CD4-positive, alpha-beta T cell (primary cell): ENCODE data around the gene PPM1A. TPM values are rescaled to one million over a fixed set of nuclear protein-coding genes. Genes with fewer than 3 reads are reported as not detected.

Experiments
- ATAC-seq: fragments of 200-7000 bp; cut with Tn5 transposase; one replicate; pipeline ENCODE4 v1.10.0; 2022; ENCODE audit warnings: mild to moderate bottlenecking; ENCODE audit not compliant: poor library complexity
- CTCF ChIA-PET: fragments of 350-600 bp; sonication (Branson Sonifier 250); formaldehyde crosslinking; loops from one replicate; lab custom pipeline; 2021; ENCODE audit warnings: antibody characterized with exemption, inconsistent platforms; lab: Charles Lee
- POLR2A ChIA-PET: fragments of 350-600 bp; sonication (Branson Sonifier 250); formaldehyde crosslinking; loops from one replicate; lab custom pipeline; 2021; ENCODE audit warnings: antibody characterized with exemption, inconsistent platforms; lab: Charles Lee
- DNase-seq, 14 experiments: peaks; one replicate each; pipeline ENCODE4 v3.0.0-alpha.2; 2013 to 2020; ENCODE audit warnings: mixed read lengths in 2 of 14
- H3K27ac ChIP-seq, 2 donors: one replicate each; pipeline versions ENCODE4 v1.5.1 to v1.7.0; 2013; ENCODE audit warnings: low read length in 2 of 2, low read depth in 1 of 2, mild to moderate bottlenecking in 1 of 2
- H3K27me3 ChIP-seq, 2 experiments: 1 replicate in 1 of 2; 2 replicates in 1 of 2; pipeline versions ENCODE4 v1.6.1 to v1.7.0; 2013; ENCODE audit warnings: low read length in 2 of 2, control low read depth in 1 of 2, mild to moderate bottlenecking in 1 of 2, moderate library complexity in 1 of 2; ENCODE audit not compliant: insufficient read depth in 2 of 2, control insufficient read depth in 1 of 2
- H3K36me3 ChIP-seq: one replicate; pipeline ENCODE4 v1.6.1; 2013; ENCODE audit warnings: low read length, control low read depth; ENCODE audit not compliant: insufficient read depth
- H3K4me1 ChIP-seq: one replicate; pipeline ENCODE4 v1.6.1; 2013; ENCODE audit warnings: low read length, control low read depth; ENCODE audit not compliant: insufficient read depth
- H3K4me3 ChIP-seq: one replicate; pipeline ENCODE4 v1.5.1; 2013; ENCODE audit warnings: mild to moderate bottlenecking, low read length, moderate library complexity
- H3K9me3 ChIP-seq, 2 experiments: 1 replicate in 1 of 2; 2 replicates in 1 of 2; pipeline versions ENCODE4 v1.6.1 to v1.7.0; 2013; ENCODE audit warnings: low read length in 2 of 2, mild to moderate bottlenecking in 2 of 2, control low read depth in 1 of 2, moderate library complexity in 1 of 2; ENCODE audit not compliant: control insufficient read depth in 1 of 2, insufficient read depth in 1 of 2
- H3K27ac Mint-ChIP-seq: one replicate; pipeline ENCODE4 v1.8.0; 2020; ENCODE audit warnings: mixed read lengths
- H3K27me3 Mint-ChIP-seq: one replicate; pipeline ENCODE4 v1.8.0; 2021; ENCODE audit warnings: mixed read lengths
- H3K36me3 Mint-ChIP-seq: one replicate; pipeline ENCODE4 v1.8.0; 2021; ENCODE audit warnings: low read depth, mixed read lengths
- H3K4me1 Mint-ChIP-seq: one replicate; pipeline ENCODE4 v1.8.0; 2021; ENCODE audit warnings: low read depth, mixed read lengths
- H3K4me3 Mint-ChIP-seq: one replicate; pipeline ENCODE4 v1.8.0; 2020; ENCODE audit warnings: mild to moderate bottlenecking, mixed read lengths
- H3K9me3 Mint-ChIP-seq: one replicate; pipeline ENCODE4 v1.8.0; 2020; ENCODE audit warnings: mixed read lengths
- intact Hi-C, 2 experiments: fragments of 100-400 bp; cut with DNase I in 1 of 2; cut with micrococcal nuclease in 1 of 2; formaldehyde crosslinking; loops; one replicate each; pipeline versions ENCODE4 v1.15.1 to v1.9.0; 2023 to 2025; cut with DNase I, micrococcal nuclease
- total RNA-seq, 174 experiments: library from RNA in 2 of 174; stranded (reverse) in 2 of 174; gene quantifications; one replicate each; pipeline ENCODE4 v1.2.3 and lab custom pipeline; 2021 to 2026
- TF ChIP-seq, protein P1 (sequence below): fragments of 200-600 bp; IDR thresholded peaks from one replicate; pipeline ENCODE4 v1.8.0; 2022; ENCODE audit warnings: antibody characterized with exemption, mild to moderate bottlenecking

The PPM1A gene
- total RNA-seq, 2 experiments from 2014 or later: 96.9 to 97.2 TPM

- peaks cover 56% of the 10 kb centered on the region for H3K27me3 Mint-ChIP-seq
- no peaks in the 10 kb centered on the region for H3K9me3 ChIP-seq
- CTCF ChIA-PET: interaction anchor here (0.8 to 1.9 kb wide), 16 partner anchors 10 to 694 kb away, joined by 3 to 7 read pairs (median 4); no protein-coding TSS in a partner anchor
Measured at GRCh38 chr14:60331201-60332045, 82.4 kb downstream of the PPM1A start.

DNA sequence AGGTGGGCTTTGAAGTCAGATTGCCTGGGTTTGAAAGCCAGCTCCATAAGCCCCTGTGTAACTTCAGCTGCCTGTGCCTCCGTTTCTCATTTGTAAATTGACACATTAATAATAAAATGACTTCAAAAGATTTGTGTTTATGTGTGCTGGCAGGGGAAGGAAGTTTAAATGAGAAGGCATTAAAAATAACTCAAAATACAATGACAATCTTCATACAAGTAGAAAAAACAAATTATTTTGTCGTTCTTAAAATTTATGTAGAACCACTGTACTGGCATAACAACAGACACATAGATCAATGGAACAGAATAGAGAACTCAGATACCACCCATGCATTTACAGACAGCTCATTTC, 83.0 kb downstream of the PPM1A start:
- intact Hi-C loops: loop anchor here (5.0 to 10.0 kb wide), 7 partner anchors 65 to 1363 kb away; partner anchors contain the start of gene HIF1A (in 1 of the 2)
- ATAC-seq: no peak
- DNase-seq: no peak
- Mint-ChIP-seq H3K27ac (peak overlapping the region; percentile 85), H3K36me3 (peaks cover 10% of the 10 kb centered on the region), H3K4me3 (peak overlapping the region; percentile 96), H3K9me3 (no peaks in the 10 kb centered on the region), H3K4me1 (peaks cover 29% of the 10 kb centered on the region), H3K27me3 (peaks cover 57% of the 10 kb centered on the region)
- CTCF ChIA-PET: interaction anchor here (0.8 to 1.9 kb wide), 13 partner anchors 11 to 367 kb away, joined by 3 to 7 read pairs (median 4); no protein-coding TSS in a partner anchor
- Histone ChIP-seq H3K4me1 (peaks cover 13% of the 10 kb centered on the region), H3K27me3 (peaks cover 3 to 6% of the 10 kb centered on the region in 2 experiments), H3K27ac (peak overlapping the region in 1 of 2 donors; percentile 29), H3K9me3 (no peaks in the 10 kb centered on the region), H3K36me3 (no peaks in the 10 kb centered on the region), H3K4me3 (peak overlapping the region; percentile 54)
- POLR2A ChIA-PET: interaction anchor here (0.9 to 3.4 kb wide), 7 partner anchors 15 to 167 kb away, joined by 3 to 58 read pairs (median 5); partner anchors contain the start of genes DHRS7 and PPM1A
- TF ChIP-seq, protein P1, sequence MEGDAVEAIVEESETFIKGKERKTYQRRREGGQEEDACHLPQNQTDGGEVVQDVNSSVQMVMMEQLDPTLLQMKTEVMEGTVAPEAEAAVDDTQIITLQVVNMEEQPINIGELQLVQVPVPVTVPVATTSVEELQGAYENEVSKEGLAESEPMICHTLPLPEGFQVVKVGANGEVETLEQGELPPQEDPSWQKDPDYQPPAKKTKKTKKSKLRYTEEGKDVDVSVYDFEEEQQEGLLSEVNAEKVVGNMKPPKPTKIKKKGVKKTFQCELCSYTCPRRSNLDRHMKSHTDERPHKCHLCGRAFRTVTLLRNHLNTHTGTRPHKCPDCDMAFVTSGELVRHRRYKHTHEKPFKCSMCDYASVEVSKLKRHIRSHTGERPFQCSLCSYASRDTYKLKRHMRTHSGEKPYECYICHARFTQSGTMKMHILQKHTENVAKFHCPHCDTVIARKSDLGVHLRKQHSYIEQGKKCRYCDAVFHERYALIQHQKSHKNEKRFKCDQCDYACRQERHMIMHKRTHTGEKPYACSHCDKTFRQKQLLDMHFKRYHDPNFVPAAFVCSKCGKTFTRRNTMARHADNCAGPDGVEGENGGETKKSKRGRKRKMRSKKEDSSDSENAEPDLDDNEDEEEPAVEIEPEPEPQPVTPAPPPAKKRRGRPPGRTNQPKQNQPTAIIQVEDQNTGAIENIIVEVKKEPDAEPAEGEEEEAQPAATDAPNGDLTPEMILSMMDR: peak; percentile 46

More at GRCh38 chr14:60331201-60332045, 82.4 kb downstream of the PPM1A start:
- Mint-ChIP-seq H3K9me3 (no peaks in the 10 kb centered on the region), H3K27ac (peak overlapping the region; percentile 85), H3K4me1 (peaks cover 32% of the 10 kb centered on the region), H3K36me3 (peaks cover 10% of the 10 kb centered on the region), H3K4me3 (peak overlapping the region; percentile 96)
- peaks cover 13% of the 10 kb centered on the region for H3K4me1 ChIP-seq
- POLR2A ChIA-PET: interaction anchor here (0.9 to 3.4 kb wide), 7 partner anchors 16 to 166 kb away, joined by 3 to 58 read pairs (median 5); partner anchors contain the start of genes DHRS7 and PPM1A
- peak; percentile 78 for ATAC-seq
- TF ChIP-seq, protein P1: peak; percentile 88
- H3K27ac ChIP-seq: peak overlapping the region in 1 of 2 donors; percentile 29
- peak; percentile 55 to 86 (median 72) for DNase-seq
- H3K27me3 ChIP-seq: peaks cover 3 to 6% of the 10 kb centered on the region in 2 experiments
- no peaks in the 10 kb centered on the region for H3K36me3 ChIP-seq
- peak overlapping the region; percentile 54 for H3K4me3 ChIP-seq
- intact Hi-C loops: loop anchor here (1.0 to 10.0 kb wide), 8 partner anchors 64 to 1363 kb away; partner anchors contain the start of gene HIF1A (in 1 of the 2)

GRCh38 chr14:60332869-60333268, 83.8 kb downstream of the PPM1A start:
- peaks cover 7% of the 10 kb centered on the region for H3K4me1 ChIP-seq
- Mint-ChIP-seq H3K36me3 (peaks cover 10% of the 10 kb centered on the region), H3K4me1 (peaks cover 23% of the 10 kb centered on the region), H3K9me3 (no peaks in the 10 kb centered on the region), H3K27ac (no peak overlapping the region), H3K4me3 (peak overlapping the region; percentile 31), H3K27me3 (peaks cover 59% of the 10 kb centered on the region)
- ATAC-seq (no peak), DNase-seq (peak in 1 of 14 experiments; percentile 27)
- POLR2A ChIA-PET: interaction anchor here (3.4 kb wide), 1 partner anchor 84 kb away, joined by 58 read pairs; the partner anchor contains the start of gene PPM1A
- H3K9me3 ChIP-seq: no peaks in the 10 kb centered on the region
- TF ChIP-seq, protein P1: no peak
- H3K27ac ChIP-seq: no peak overlapping the region
- H3K36me3 ChIP-seq: no peaks in the 10 kb centered on the region
- H3K4me3 ChIP-seq: no peak overlapping the region
- H3K27me3 ChIP-seq: peaks cover 3 to 6% of the 10 kb centered on the region in 2 experiments
- CTCF ChIA-PET: interaction anchor here (1.7 to 1.9 kb wide), 2 partner anchors 88 to 368 kb away, joined by 5 to 6 read pairs; no protein-coding TSS in a partner anchor
- intact Hi-C loops: loop anchor here (5.0 to 10.0 kb wide), 7 partner anchors 66 to 1362 kb away; partner anchors contain the start of gene HIF1A (in 1 of the 2)
